GM10248 (cell line): ENCODE results near the gene CSF1R.
"Not testable (repeated sequence)": the region's sequence is repeated elsewhere in the genome, so short reads cannot be mapped to it uniquely, and the experiment has no call there.

Source experiments
- CTCF ChIA-PET: fragments of 300-600 bp; sonication (Branson Sonifier 250); formaldehyde crosslinking; extraction: SDS; loops from one replicate; lab custom pipeline; 2021; ENCODE audit warnings: antibody characterized with exemption; lab: Yijun Ruan, JAX
- POLR2A ChIA-PET: fragments of 350-650 bp; sonication (Branson Sonifier 250); formaldehyde crosslinking; extraction: SDS; loops from one replicate; lab custom pipeline; 2020; ENCODE audit warnings: antibody characterized with exemption; lab: Yijun Ruan, JAX
- DNase-seq: peaks from one replicate; pipeline ENCODE4 v3.0.0; 2012; ENCODE audit errors: extremely low spot score
- CTCF ChIP-seq: IDR thresholded peaks from 2 replicates; pipeline ENCODE4 v1.5.1; 2012; ENCODE audit warnings: mild to moderate bottlenecking, low read depth; ENCODE audit errors: extremely low read depth, missing control alignments, control extremely low read depth

CSF1R gene

GRCh38 chr5:150034662-150035061, 51.7 kb downstream of the CSF1R start:
- no peak for TF ChIP-seq CTCF
- POLR2A ChIA-PET, result no interaction called here
- CTCF ChIA-PET, result interaction anchor here (1.4 to 6.9 kb wide), 7 partner anchors 9 to 44 kb away, joined by 3 to 34 read pairs (median 6); no protein-coding TSS in a partner anchor
- DNase-seq, result no peak

DNA sequence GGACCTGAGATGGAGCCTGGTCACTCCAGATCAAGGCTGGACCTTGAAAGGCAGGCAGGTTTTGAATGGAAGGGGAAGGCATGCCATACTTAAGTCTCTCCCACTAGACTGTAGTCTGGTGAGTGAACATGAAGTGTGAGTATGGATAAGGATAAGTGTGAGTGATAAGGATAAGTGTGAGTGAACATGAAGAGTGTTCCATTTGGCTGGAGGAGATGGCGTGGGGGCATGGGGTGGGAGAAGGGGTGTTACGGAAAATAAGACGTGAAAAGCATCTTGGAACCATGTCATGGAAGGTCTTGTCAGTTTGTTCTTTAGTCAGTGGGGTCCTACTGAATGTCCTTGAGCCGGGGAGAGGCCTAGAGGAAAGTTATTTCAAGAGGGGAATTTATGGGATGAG, 53.0 kb downstream of the CSF1R start:
- CTCF ChIA-PET, result interaction anchor here (1.5 to 6.9 kb wide), 4 partner anchors 10 to 43 kb away, joined by 6 to 34 read pairs (median 16); no protein-coding TSS in a partner anchor
- POLR2A ChIA-PET, result no interaction called here
- TF ChIP-seq CTCF, result no peak
- DNase-seq, result no peak

DNA sequence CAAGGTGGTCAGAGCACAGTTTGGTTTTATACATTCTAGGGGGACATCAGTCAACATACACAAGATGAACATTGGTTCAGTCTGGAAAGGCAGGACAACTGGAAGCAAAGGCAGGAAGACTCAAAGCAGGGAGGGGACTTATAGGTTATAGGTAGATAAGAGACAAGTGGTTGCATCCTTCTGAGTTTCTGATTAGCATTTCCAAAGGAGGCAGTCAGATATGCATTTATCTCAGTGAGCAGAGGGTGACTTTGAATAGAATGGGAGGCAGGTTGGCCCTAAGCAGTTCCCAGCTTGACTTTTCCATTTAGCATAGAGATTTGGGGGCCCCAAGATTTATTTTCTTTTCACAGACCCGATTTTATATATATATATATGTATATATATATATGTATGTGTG, 58.3 kb downstream of the CSF1R start:
- CTCF ChIA-PET, result interaction anchor here (2.3 to 6.9 kb wide), 2 partner anchors 11 to 15 kb away, joined by 7 to 34 read pairs; no protein-coding TSS in a partner anchor
- DNase-seq, POLR2A ChIA-PET: not testable (repeated sequence)

GRCh38 chr5:150026682-150027172, 59.6 kb downstream of the CSF1R start:
- ChIA-PET POLR2A (interaction anchor here (0.6 kb wide), 1 partner anchor 548 kb away, joined by 5 read pairs; no protein-coding TSS in a partner anchor), CTCF (interaction anchor here (0.9 to 2.3 kb wide), 6 partner anchors 8 to 149 kb away, joined by 3 to 7 read pairs (median 4); no protein-coding TSS in a partner anchor)
- no peak for TF ChIP-seq CTCF
- DNase-seq, result no peak

- ChIA-PET POLR2A (no interaction called here), CTCF (interaction anchor here (0.9 to 1.4 kb wide), 2 partner anchors 17 to 51 kb away, joined by 3 read pairs; no protein-coding TSS in a partner anchor)
- DNase-seq, result no peak
- no peak for TF ChIP-seq CTCF
Measured at GRCh38 chr5:150024346-150024984, 61.9 kb downstream of the CSF1R start.

DNA sequence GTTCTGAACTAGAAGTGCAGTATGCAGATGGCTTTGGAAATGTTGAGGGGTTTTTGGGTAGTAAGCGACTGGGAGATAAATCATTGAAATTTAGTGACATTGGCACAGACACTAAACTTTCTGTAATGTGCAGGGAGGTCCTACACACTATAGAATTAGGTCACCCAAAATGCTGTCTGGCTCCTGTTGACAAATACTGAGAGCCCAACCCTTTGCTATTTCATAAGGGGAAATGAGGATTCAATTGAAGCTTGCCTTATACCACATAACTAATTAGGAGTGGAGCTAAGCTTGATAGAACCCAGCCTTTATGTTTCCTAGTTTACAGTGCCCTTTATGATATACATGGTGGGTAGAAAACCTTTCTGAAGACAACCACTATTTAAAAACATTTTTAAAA, 63.2 kb downstream of the CSF1R start:
- ChIA-PET POLR2A (no interaction called here), CTCF (interaction anchor here (0.7 to 2.7 kb wide), 3 partner anchors 11 to 23 kb away, joined by 3 to 10 read pairs (median 3); partner anchors contain the start of gene TIGD6)
- no peak for TF ChIP-seq CTCF

GRCh38 chr5:150022681-150023080, 63.7 kb downstream of the CSF1R start:
- TF ChIP-seq CTCF, result no peak
- no peak for DNase-seq
- CTCF ChIA-PET, result interaction anchor here (0.7 to 2.7 kb wide), 2 partner anchors 11 to 23 kb away, joined by 3 to 10 read pairs; partner anchors contain the start of gene TIGD6
- POLR2A ChIA-PET, result interaction anchor here (0.6 to 0.7 kb wide), 2 partner anchors 106 to 1615 kb away, joined by 3 to 5 read pairs; no protein-coding TSS in a partner anchor

More for the DNA sequence above, 63.2 kb downstream of the CSF1R start:
- DNase-seq, result no peak
